NCI-H774 (cell line): ENCODE measurements around the gene TGM5.
"Not testable (repeated sequence)": the region's sequence is repeated elsewhere in the genome, so short reads cannot be mapped to it uniquely, and the experiment has no call there.

Experiments used
- DNase-seq: peaks from one replicate; lab custom pipeline; 2025; lab: John Stamatoyannopoulos, UW

TGM5 gene

GRCh38 chr15:43218908-43219706 is 47.6 kb downstream of the TGM5 start:
- no peak for DNase-seq

GRCh38 chr15:43215961-43216360 is 50.8 kb downstream of the TGM5 start:
- DNase-seq: no peak

- no peak for DNase-seq
These were observed 52.0 kb downstream of the TGM5 start for GRCh38 chr15:43214592-43215295.

GRCh38 chr15:43214169-43214568 is 52.6 kb downstream of the TGM5 start:
- no peak for DNase-seq

GRCh38 chr15:43213466-43213865 is 53.3 kb downstream of the TGM5 start:
- no peak for DNase-seq

GRCh38 chr15:43212951-43213350 is 53.8 kb downstream of the TGM5 start:
- DNase-seq: no peak

GRCh38 chr15:43212299-43212698 is 54.4 kb downstream of the TGM5 start:
- DNase-seq: no peak

GRCh38 chr15:43211224-43211735 is 55.4 kb downstream of the TGM5 start:
- DNase-seq: no peak

GRCh38 chr15:43210807-43211206 is 55.9 kb downstream of the TGM5 start:
- DNase-seq: no peak

GRCh38 chr15:43210172-43210745 is 56.5 kb downstream of the TGM5 start:
- no peak for DNase-seq

- no peak for DNase-seq
These were observed 57.5 kb downstream of the TGM5 start for GRCh38 chr15:43209059-43209824.

GRCh38 chr15:43208052-43209002 is 58.4 kb downstream of the TGM5 start:
- no peak for DNase-seq

GRCh38 chr15:43207024-43207423 is 59.7 kb downstream of the TGM5 start:
- DNase-seq: no peak

- DNase-seq: no peak
These were observed 60.7 kb downstream of the TGM5 start for GRCh38 chr15:43206054-43206453.

- DNase-seq: peak; percentile 5
These were observed 62.5 kb downstream of the TGM5 start for GRCh38 chr15:43204016-43204901.

- DNase-seq: no peak
These were observed 66.7 kb downstream of the TGM5 start for GRCh38 chr15:43199945-43200488.

GRCh38 chr15:43198992-43199391 is 67.7 kb downstream of the TGM5 start:
- no peak for DNase-seq

- not testable (repeated sequence) for DNase-seq
These were observed 68.2 kb downstream of the TGM5 start for GRCh38 chr15:43198556-43198955.

- DNase-seq: not testable (repeated sequence)
These were observed 69.0 kb downstream of the TGM5 start for GRCh38 chr15:43197773-43198172.
